GM21360 (cell line): ENCODE measurements around the gene SEPTIN12.

Source experiments
- ATAC-seq: cut with Tn5 transposase; IDR thresholded peaks from one replicate; pipeline ENCODE4 v1.9.1; 2021; ENCODE audit warnings: mild to moderate bottlenecking, moderate library complexity; ENCODE audit not compliant: unreplicated experiment

Gene SEPTIN12, protein sequence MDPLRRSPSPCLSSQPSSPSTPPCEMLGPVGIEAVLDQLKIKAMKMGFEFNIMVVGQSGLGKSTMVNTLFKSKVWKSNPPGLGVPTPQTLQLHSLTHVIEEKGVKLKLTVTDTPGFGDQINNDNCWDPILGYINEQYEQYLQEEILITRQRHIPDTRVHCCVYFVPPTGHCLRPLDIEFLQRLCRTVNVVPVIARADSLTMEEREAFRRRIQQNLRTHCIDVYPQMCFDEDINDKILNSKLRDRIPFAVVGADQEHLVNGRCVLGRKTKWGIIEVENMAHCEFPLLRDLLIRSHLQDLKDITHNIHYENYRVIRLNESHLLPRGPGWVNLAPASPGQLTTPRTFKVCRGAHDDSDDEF

GRCh38 chr16:4787627-4788482 lies at the start of gene SEPTIN12:
TSS of gene SEPTIN12 (minus strand) at chr16:4788345. CDS start at chr16:4787645, 700 bp downstream.
- ATAC-seq, result no peak

GRCh38 chr16:4836727-4837126 lies 48.6 kb upstream of the SEPTIN12 start:
- no peak for ATAC-seq

GRCh38 chr16:4833584-4833983 lies 45.4 kb upstream of the SEPTIN12 start:
- ATAC-seq, result no peak

GRCh38 chr16:4832698-4833343 lies 44.7 kb upstream of the SEPTIN12 start:
- no peak for ATAC-seq

DNA sequence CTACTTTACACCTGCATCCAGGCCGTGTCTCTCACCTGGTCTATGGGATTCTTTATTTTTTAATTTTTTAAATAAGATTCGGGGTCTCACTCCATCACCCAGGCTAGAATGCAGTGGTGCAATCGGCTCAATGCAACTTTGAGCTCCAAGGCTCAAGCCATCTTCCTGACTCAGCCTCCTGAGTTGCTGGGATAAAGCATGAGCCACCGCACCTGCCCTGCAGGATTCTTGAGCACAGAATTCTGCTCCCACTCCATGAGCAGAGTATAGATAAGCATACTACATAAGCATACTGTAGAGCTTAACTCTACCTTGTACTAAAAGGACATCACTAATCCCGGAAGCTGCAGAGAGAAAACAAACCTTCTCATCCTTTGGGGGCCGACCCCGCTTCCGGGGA lies 43.5 kb upstream of the SEPTIN12 start:
- no peak for ATAC-seq

DNA sequence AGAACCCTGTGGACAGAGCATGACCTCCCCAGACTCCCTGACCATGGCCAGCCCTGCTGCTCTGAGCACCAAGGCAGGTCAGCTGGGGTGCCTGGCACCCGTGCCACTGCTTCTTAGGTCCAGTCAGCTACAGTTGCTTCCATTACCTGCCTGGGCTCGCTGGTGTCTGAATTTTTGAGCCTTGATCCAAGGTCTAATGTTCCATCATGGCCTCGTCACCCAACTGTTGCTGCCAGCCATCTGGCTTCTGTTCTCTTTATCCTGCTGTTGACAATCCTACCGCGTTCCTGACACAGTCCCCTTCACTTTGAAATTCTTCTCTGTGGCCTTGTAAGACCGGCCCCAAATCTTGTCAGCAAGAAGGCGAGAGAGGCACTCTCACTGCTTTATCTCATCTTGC lies 42.3 kb upstream of the SEPTIN12 start:
- ATAC-seq, result no peak

GRCh38 chr16:4828567-4829321 lies 40.6 kb upstream of the SEPTIN12 start:
- ATAC-seq, result no peak

DNA sequence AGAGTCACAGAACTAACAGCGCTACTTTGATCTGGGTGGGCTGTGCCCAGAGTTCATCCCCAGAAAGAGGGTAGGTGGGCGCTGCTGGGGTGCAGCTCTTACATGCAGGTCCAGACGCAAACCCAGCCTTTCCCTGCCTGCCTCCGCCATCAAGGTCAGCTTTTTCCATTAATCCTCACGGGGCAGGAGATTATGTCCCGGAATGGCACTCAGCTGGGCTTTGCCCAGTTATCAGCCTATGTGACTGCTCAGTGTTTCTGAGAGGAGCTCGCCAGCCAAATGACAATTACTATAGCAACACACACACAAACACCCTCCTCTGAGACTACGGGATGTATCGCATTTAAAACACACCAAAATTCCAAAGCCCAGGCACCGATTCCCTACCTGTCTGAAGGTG lies 38.8 kb upstream of the SEPTIN12 start:
- ATAC-seq, result no peak

DNA sequence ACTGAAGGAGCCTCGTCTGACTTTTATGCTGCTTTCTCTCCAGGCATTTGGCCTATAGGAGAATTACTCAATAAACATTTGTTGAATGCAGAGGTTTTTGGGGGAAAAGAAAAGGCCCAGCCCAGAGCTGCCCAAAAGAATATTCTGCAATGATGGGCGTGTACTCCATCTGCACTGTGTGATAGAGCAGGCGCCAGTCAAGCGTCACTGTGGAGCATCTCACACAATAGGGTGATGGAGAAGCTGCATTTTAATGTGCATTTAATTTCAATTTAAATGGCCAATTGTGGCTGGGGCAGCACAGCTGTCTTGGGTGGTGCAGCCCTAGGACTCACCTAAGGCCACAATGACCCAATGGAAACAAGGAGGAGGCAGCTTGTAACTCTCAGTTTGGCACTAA lies 38.4 kb upstream of the SEPTIN12 start:
- ATAC-seq, result no peak

GRCh38 chr16:4825196-4825595 lies 37.1 kb upstream of the SEPTIN12 start:
- no peak for ATAC-seq

DNA sequence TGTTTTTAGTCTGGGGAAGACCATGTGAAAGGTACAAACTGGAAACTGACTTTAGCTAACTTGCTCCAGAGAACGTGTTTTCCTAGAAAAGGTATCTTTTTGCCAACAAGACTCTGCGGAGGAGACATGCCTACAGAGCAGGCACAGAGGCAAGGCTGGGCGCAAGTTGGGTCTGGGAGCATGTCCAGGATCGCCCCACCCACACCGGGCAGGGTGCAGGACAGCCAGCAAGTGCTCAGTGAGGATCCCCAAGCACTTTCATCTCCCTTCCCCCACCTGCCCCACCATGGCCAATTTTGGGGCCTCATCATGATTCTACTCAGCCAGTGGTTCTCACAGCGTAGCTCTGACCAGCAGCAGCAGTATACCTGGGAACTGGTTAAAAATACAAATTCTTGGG lies 32.5 kb upstream of the SEPTIN12 start:
- ATAC-seq, result no peak

- no peak for ATAC-seq
These were observed 26.5 kb upstream of the SEPTIN12 start for GRCh38 chr16:4814542-4815173.

DNA sequence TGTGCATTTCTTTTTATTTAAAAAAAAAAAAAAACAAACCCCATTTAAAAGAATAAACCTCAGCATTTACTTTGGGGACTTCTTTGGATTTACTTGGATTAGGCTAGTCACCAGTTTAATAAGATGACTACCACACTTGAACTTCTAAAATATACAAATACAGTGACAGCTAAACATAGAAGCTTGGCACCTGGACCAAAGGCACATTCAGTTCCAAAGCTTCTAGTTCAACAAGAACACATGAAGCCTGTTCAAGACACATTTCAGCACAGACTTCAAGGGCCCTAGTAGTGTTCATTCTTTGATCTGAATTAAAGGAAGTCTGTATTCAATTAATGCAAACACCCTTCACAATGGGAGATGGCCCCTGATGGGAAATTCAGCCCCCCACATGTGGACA lies 25.9 kb upstream of the SEPTIN12 start:
- ATAC-seq, result no peak

- no peak for ATAC-seq
These were observed 25.3 kb upstream of the SEPTIN12 start for GRCh38 chr16:4813251-4814003.

DNA sequence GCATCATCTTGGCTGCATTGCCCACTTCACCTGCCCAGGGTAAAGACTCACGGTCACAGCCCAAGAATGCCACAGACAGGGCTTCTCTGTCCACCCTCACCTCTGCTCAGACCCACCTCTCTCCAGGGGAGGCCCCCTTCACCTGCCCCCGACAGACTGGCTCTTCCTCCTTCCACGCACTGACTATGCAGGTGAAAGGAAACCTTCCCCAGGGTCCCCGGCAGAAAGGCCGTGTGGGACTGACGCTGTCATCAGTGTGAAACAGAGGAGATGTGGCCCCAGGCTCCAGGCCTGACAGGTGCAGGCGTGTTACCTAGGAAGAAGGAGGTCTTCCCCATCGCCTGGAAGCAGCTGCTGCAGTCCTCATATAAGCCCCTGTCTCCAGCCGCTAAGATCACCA lies 23.6 kb upstream of the SEPTIN12 start:
- ATAC-seq, result no peak

DNA sequence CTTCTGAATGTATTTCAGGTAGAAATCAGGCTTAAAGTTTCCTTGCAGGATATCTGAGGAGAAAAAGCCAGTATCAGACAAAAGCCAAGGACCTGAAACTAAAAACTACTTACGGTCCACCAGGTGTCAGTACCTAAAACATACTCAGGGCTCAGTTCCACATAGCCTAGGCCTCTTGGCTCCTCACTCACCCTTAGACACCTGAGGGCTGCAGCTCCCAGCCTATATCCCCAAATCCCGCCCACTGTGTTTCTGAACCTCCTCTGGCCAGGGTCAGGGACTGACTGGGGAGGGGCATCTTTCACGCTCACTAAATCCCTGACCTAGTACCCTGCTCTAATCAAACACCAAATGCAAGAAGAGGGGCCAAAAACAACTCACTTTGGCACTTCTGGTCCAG lies 23.1 kb upstream of the SEPTIN12 start:
- no peak for ATAC-seq

DNA sequence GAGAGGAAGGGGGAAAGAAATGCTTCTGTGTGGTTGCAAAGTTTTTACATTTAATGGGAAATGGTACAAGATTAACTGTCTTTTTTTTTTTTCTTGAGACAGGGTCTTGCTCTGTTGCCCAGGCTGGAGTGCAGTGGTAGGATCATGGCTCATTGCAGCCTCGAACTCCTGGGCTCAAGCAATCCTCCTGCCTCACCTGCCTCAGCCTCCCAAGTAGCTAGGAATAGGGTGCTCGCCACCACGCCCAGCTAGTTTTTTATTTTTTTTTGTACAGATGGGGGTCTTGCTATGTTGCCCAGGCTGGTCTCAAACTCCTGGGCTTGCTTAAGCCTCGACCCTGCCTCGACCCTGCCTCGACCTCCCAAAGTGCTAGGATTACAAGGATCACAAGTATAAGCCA lies 18.1 kb upstream of the SEPTIN12 start:
- ATAC-seq, result no peak

GRCh38 chr16:4805231-4805630 lies 17.1 kb upstream of the SEPTIN12 start:
- no peak for ATAC-seq

GRCh38 chr16:4803898-4804762 lies 16.0 kb upstream of the SEPTIN12 start:
- ATAC-seq, result no peak
